HG02852 (cell line): ENCODE measurements around the gene DDRGK1.
"Not testable (repeated sequence)": the region's sequence is repeated elsewhere in the genome, so short reads cannot be mapped to it uniquely, and the experiment has no call there.

ENCODE experiments used
- ATAC-seq: cut with Tn5 transposase; IDR thresholded peaks from one replicate; pipeline ENCODE4 v1.9.1; 2021; ENCODE audit warnings: mild to moderate bottlenecking, moderate library complexity; ENCODE audit not compliant: unreplicated experiment

Gene DDRGK1

DNA sequence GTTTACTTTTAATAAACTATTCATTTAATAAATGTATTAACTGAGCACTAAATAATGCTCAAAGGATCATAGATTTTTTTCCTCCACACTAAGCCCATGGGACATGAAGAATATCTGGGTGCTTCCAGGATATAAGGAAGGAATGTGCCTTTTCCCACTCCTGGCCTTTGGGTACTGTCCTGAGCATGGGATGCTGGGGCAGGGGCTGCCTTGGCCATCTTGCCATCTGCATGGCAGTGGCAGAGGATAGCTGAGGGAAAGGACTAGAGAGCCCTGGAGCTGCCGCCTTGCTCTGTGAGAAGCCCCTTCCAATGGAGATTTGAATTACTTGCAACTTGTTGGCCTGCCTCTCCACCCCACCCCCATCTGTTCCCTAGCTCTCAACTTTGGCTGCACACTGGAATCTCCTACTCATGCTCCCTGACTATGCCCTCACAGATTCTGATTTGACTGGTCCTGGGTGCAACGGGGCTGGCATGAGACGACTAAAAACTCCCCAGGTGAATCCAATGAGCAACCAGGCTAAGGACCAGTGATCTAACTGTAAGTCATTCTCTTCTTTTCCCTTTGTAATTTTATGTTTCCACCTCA is 15.6 kb downstream of the DDRGK1 start:
- ATAC-seq: no peak

DNA sequence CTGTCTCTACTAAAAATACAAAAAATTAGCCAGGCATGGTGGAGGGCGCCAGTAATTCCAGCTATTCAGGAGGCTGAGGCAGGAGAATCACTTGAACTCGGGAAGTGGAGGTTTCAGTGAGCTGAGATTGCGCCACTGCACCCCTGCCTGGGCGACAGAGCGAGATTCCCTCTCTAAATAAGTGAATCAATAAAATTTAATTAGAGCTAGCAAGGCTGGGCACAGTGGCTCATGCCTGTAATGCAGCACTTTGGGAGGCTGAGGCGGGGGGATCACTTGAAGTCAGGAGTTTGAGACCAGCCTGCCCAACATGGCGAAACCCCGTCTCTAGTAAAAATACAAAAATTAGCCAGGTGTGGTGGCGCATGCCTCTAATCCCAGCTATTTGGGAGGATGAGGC is 16.6 kb downstream of the DDRGK1 start:
- ATAC-seq: not testable (repeated sequence)

DNA sequence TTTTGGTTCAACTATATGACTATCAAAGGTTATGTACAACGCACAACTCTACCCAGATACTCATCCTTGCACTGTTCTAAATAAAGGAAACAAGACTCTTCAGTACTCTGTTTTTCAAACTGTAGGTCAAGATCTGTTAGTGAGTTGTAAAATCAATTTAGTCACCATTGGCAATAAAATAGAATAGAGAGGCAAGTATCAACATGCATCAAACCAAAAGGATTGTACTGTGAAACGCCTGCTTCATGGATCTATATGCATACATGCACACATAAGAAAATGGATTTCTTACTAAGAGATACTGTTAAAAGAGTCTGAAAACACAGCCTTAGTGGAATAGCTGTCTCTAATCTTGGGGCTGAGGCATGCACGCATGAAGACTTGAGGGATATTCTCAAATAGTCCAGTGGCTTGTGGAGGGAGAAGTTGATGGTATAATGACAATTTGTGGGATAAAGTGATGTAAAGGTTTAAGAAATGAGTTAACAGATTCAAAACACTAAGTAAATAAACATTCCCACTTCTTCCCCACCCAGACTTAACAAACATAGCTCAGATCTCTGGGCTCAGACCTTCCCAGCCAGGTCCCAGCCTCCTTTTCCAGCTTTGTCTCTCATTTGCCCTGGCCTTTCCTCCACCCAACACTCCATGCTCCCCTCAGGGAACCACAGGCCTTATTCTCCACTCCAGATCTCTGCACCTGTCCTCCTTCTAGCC is 20.4 kb downstream of the DDRGK1 start:
- ATAC-seq: no peak

DNA sequence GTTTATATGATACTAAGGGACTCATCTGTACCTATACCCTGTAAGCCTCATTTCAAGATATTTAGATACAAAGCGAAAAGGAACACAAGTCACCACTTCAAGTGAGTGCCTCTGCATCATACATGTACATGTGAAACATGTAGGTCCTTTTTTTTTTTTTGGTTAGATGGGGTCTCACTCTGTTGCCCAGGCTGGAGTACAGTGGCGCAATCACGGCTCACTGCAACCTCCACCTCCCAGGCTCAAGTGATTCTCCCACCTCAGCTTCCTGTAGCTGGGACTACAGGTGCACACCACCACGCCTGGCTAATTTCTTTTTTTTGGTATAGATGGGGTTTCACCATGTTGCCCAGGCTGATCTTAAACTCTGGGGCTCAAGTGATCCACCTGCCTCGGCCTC is 22.1 kb downstream of the DDRGK1 start:
- not testable (repeated sequence) for ATAC-seq

DNA sequence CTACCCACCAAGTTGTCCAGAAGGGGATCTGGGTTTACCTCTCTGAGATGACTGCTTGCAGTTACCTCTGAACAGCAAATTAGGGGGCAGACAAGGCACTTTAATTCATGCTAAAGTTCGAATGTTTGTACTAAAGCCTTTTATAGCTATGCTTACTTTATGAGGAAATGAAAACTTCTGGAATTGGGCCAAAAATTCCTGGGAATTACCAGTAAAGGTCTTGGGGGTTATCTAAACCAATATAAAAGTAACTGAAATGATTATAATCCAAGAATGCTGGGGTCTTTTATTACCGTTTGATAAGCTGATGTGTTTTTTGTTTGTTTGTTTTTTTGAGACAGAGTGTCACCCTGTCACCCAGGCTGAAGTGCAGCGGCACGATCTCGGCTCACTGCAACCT is 23.2 kb downstream of the DDRGK1 start:
- ATAC-seq: no peak

DNA sequence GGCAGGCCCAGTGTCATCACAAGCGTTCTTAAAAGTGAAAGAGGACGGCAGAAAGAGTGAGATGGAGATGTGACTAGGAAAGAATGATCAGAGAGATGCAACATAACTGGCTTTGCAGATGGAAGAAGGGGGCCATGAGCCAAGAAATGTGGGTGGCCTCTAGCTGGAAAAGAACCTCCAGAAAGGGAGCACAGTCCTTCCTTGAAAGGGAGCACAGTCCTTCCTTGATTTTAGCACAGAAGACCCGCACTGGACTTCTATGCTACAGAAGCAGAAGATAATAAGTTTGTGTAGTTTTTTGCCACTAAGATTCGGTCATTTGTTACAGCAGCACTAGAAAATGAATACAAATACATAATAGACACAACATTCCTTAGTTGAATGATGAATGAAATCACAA is 24.2 kb downstream of the DDRGK1 start:
- no peak for ATAC-seq

DNA sequence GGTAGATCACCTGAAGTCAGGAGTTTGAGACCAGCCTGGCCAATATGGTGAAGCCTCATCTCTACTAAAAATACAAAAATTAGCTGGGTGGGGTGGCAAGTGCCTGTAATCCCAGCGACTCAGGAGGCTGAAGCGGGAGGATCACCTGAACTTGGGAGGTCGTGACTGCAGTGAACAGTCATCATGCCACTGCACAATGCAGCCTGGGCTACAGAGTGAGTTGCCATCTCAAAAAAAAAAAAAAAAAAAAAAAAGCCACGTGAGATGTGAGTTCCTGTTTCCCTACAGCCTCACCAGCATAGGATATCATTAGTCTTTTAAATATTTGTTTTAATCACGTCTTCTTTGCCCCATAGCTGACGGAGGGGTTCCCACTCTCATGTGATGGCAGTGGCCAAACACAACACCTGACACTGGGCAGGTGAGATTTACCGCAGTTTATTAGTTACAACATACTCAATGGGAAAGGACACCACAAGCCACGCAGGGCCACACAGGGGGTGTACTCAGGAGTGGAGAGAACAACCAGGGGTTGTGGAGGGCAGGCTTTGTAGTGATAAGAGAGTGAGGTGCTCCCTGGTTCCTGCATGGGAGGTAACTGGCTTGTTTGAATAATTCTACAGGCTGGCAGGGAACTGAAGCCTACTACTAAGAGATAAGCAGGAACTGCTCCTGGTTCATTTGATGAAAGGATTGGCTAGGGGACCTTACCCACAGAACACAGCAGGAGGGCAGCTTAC is 26.6 kb downstream of the DDRGK1 start:
- ATAC-seq: no peak

DNA sequence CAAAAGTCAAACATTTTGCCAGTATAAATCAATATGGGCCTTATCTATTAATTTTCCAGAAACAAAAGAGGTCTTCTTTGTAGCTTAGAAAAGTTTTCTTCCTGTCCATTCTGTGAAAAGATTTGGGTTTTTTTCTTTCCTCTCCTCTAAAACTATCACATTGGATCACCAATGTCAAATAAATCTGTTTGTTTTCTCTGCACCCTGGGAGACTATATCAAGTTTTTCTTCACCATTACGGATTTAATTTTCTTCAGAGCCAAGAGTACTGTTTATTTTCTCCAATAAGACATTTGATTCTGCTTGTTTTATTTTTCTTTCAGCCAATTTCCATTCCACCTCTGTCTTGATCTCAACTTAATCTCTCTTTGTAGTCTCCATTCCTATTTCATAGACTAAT is 29.2 kb downstream of the DDRGK1 start:
- no peak for ATAC-seq

DNA sequence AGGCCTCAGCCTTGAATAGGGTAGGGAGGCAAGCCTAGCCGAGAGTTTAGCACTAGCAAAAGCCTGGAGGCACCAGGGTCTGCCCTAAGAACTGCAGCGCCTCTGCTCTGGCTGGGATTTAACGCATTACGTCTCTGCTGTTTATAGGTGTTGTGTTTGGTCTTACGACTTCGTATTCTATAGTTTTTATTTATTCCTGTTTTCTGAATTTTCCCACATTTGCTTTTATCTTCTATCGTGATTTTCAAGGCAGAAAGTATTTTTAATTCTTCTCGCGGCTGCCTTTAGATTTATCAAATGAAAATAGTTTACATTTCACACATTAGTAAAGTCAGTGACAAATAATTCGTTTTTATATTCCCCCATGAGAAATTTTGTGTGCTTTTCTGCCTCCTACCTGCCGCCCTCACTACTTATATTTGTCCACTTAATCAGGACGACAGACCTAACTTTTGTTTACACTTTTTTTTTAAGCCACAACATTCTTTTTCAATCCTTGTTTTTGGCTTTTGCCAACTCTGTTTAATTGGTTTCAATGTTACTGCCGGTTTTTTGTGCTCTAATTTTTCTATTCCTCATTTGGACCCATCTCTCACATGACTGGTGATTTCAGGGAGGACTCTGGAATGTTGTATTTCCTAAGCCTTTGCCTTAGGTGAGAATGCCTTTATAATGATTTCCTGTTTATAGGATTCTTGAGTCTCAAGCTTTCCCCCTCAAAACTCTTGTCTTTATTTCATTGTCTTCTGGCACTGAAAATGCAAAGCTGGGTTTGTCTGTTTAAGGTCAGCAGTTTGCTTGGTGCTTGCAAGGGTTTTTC is 29.8 kb downstream of the DDRGK1 start:
- no peak for ATAC-seq

DNA sequence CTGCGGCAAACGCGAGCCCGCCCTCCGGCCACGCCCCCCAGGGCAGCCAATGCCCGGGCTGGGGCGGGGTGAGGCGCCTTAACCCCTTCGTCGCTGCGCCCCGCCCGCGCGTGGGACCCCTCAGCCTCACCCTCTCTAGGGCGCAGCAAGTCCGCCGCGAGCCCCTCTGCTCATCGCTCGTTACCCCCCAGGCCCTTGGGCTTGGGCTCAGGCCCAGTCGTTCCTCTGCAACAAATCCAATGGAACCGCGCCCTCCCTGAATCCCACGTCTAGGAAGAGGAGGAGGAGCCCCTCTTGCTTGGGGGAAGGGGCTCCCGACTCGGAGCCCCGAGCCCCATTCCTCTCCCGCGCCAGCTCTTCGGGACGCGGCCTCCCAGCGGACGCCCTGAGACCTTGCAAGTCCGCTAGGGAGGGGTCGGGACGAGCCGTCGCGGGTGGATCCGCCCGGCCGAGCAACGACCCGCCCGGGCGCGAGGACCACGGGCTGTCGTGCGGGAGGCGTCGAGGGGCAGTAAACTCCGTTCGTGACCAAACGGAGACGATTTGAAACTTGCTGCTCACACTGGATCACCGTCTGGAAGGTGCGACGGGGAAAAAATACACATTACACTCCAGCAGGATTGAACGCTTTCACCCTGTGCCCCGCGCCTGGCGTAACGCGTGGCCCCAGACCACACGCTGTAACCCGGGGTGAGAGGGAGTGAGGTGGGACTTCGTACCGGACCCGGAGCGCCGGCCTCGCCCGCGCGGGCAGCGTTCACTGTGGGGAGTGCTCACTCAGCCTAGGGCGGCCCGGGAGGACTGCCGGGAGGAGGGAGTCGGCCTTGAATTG is 30.7 kb downstream of the DDRGK1 start:
- ATAC-seq: peak; percentile 88

DNA sequence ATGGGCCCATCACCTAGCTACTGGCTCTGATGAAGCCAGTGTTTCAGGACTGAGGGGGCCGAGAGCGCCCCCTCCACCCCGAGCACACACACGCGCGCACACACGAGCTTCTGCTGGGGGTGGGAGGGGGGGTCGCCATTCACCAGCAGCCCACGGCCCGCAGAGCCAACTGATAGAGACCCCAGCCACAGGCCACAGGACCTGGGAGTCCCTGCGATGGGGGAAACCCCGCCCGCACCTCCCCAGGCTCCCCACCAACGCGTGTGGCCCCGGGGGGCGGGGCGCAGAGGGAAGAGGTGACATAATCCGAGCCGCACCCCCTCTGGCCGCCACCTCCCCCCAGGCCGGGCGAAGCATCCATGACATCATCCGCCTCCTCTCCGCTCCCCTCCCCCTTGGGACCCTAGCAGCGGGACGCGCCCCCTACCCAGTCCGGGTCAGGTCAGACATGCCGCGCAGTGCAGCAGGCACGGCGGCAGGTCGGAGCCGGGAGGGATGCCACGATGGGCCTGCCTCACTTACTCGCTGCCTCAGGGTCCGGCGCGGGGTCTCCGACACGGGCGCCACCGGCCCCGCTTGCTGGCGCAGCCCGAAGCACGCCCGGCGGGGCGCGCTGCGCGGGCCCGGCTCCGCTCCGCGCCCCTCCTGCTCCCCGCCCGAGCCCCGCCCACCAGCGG is 31.4 kb downstream of the DDRGK1 start, which contains the start of gene LZTS3:
Gene LZTS3, minus strand, starts transcription at position 617 of the 677 bp plus-strand sequence. CDS start 6,386 bp downstream, outside the sequence.
- peak; percentile 51 for ATAC-seq

DNA sequence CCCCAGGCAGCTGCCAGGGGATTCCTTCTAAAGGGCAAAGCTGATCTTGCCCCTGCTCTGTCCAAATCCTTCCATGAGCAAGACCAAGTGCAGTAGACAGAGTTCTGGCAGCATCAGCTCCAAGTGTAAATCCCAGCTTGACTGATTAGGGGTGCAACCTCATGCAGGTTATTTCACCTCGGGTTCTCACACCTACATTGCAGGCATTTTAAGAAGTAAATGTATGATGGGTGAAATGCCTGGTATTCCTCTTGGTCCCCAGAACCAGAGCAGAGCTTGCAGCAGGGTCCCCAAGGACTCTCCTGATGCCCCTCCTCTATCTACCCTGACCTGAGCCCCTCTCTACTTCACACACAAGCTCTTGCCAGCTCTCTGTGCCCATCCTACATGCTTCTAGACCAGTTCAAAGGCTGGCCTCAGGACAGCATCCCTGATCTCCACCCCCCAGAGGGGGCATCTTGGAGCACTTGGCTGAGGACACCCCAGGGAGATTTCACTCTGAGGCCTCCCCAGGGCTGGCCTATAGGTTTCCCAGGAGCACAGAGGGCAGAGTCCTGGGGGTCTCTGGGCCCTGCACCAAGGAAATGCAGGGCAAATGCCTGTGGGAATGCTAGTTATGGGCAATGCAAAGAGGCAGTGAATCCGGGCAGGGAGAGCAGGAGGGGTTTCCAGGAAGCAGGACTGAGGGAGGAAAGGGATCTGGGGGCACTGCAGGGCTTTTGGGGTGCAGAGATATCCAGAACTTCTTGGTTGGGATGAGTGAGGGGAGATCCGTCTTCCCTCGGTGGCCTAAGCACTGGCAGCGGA is 32.2 kb downstream of the DDRGK1 start:
- ATAC-seq: no peak

DNA sequence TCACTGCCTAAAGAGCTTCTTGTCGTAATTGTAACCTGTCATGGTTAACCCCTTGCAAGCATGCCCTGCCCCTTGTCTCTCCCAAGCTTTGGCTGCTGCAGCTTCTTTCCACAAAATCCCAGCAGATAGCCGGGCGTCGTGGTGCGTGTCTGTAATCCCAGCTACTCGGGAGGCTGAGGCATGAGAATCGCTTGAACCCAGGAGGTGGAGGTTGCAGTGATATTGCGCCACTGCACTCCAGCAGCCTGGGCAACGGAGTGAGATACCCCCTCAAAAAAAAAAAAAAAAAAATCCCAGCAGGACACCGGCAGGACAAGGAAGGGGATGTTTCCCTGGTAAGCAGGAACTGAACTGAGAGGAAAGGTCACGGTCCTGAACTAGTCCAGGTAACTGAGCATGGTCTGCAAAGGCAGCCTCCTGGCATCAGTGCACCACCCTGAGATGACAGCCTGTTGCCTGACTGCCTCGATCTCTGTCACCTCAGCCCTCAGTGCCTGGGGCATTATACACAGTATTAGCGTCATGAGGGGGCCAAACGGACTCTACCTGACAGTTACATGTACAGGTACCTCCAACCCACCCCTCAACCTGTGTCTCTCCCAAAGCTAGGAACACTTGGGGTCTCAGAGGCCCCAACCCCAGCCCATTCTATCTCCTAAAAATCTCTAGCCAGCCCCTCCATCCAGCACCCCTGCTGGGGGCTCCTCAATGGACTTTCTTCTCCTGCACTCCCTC is 32.9 kb downstream of the DDRGK1 start:
- ATAC-seq: no peak

DNA sequence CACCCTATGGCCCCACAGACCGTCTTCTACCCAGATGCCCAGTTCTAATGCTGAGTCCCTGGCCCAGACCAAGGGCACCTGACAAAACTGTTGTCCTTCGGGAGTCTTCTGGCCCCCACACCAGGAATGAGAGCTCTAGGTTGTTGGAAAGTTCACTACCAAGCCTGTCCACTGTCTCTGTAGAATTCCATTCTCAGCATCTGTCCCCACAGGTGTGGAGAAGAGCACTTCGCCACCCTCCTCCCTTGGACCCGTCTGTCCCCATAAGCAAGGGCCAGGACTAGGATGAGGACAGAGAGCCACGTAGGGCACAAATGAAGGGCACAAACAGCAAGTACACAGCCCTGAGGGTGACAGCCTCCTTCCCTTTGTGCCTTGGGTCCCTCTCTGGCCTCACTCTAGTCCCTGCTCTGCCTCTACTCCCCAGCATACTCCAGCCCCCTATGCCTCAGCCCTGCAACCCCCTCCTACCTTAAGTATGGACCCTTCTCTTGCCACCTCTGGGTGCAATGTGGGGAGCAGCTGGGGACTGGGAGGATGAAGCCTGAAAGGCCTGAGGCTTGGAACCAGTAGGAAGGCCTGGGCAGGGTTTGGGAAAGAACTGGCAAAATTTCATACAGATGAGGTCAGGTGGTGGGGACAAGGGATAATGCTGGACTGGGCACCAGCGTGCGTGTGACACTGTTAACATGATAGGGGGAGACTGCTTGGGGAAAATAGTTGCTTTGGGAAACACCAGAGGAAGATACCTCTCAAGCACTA is 35.5 kb downstream of the DDRGK1 start:
- ATAC-seq: no peak

DNA sequence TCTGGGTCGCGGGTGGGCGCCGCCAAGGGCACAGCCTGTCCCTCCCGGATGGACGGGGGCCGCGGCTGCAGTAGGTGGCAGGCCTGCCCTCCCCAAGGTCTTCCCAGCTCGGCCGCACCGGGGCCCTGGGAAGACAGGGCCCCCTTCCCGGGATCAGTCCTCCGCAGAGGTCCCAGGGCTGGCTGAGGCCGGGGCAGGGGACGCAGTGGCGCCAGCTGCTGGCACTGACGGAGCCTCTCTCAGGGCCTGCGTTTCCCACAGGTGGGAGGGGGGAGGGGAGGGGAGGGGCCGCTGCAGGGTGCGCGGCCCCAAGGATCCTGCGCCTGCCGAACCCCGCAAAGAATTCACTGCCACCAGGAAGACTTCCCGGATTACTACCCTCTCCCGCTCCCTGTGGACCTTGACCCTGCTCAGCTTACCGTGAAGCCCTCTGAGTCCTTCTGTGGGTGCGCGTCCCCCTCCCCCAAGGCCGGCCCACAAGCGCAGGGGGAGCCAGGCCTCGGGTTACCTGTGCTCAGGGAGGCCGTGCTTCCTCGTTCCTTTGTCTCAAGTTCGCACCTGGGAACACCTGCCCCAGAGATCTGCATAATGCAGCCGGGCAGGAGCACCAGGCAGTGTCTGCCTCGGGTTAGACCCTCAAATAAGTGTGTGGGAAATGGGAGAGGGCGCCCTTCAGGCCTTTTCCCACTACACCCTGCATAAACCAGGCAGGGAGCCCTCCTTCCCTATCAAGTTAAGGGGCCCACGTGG is 36.2 kb downstream of the DDRGK1 start:
- ATAC-seq: no peak

DNA sequence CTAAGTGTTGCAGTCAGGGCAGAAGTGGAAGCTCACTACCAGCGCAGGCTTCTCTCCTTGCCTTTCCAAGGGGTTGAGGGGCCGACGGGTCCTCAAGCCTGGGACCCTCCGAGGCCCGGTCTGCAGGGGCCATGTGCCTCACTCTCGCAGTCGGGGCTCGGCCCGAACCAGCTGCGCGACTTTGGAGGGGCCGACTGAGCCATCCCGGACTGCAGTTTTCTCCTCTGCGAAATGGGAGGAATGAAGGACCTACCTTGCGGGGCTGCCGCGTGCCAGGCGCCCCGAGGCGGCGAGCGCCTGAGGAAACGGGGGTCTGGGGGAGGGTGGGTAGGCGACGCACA is 36.8 kb downstream of the DDRGK1 start:
- ATAC-seq: no peak

DNA sequence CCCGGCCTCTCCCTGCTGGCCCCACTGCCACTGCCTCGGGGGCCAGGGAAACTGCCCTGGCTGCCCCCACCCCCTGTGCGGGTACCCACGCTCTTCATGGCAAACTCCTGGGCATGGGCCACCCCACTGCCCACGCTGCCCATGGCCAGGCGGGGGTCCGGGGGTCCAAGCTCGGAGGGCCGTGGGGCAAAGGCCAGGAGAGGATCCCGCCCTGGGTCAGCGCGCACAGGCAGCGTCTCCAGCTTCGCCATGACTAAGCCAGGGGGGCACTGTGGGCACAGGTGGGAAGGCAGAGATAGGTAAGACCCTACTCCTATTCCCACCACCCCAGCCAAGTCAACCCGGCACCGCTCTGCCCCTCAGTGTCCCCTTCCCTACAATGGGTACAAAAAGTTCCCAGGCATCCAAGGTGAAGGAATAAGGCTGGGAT is 37.6 kb downstream of the DDRGK1 start:
- ATAC-seq: no peak
